HPDE6-E6E7 (cell line): Measurements from ENCODE around the gene NPHS1.
"Not testable (repeated sequence)": the region's sequence is repeated elsewhere in the genome, so short reads cannot be mapped to it uniquely, and the experiment has no call there.

ENCODE experiments used
- DNase-seq: peaks from one replicate; pipeline ENCODE4 v3.0.0; 2011; ENCODE audit warnings: missing footprints; ENCODE audit errors: extremely low spot score

Gene NPHS1

DNA sequence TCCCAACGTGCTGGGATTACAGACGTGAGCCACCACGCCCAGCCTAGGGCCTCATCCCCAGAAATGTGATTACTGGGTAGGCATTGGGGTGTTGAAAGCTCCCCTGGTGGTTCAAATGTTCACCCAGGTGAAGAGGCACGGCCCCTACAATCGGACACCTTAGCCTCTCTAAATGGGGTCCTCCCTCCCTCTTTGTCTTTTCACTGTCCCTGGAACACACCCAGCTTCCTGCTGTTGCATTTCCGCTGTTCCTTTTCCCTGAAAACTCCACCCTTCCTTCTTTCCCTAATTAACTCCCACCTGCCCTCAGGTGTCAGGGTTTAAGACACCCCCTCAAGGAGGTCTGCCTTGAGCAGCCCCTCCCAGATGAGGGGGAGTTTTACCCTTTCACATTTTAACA is 36.0 kb downstream of the NPHS1 start:
- DNase-seq = no peak

GRCh38 chr19:35813043-35813890 is 39.0 kb downstream of the NPHS1 start:
- DNase-seq = no peak

GRCh38 chr19:35812220-35813042 is 39.9 kb downstream of the NPHS1 start, which contains the start of gene PRODH2:
Gene PRODH2, minus strand, starts transcription at chr19:35812845. Its CDS starts 40 bp downstream, at chr19:35812805.
- no peak for DNase-seq

- no peak for DNase-seq
These were observed 40.7 kb downstream of the NPHS1 start for GRCh38 chr19:35811317-35812219.

GRCh38 chr19:35807633-35808032 is 44.7 kb downstream of the NPHS1 start:
- no peak for DNase-seq

DNA sequence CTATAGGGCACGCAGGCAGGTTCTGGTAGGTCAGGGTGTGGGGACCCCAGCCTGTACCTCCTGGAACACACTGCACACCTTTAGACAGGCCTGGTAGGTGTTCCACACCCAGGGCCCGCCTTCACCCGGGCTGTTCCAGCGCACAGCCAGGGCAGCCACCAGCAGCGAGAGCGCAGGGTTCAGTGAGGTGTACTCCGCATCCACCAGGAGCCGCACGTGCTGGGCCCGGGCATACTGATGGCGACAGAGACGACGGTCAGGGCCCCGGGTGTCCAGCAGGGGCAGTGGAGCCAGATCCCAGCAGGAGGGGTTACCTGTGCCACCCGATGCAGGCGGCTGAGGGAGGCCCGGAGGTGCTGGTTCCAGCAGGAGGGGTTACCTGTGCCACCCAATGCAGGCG is 45.7 kb downstream of the NPHS1 start:
- no peak for DNase-seq

GRCh38 chr19:35805526-35806102 is 46.7 kb downstream of the NPHS1 start:
- no peak for DNase-seq

GRCh38 chr19:35801828-35802227 is 50.5 kb downstream of the NPHS1 start:
- no peak for DNase-seq

GRCh38 chr19:35797663-35798062 is 54.6 kb downstream of the NPHS1 start:
- DNase-seq = no peak

DNA sequence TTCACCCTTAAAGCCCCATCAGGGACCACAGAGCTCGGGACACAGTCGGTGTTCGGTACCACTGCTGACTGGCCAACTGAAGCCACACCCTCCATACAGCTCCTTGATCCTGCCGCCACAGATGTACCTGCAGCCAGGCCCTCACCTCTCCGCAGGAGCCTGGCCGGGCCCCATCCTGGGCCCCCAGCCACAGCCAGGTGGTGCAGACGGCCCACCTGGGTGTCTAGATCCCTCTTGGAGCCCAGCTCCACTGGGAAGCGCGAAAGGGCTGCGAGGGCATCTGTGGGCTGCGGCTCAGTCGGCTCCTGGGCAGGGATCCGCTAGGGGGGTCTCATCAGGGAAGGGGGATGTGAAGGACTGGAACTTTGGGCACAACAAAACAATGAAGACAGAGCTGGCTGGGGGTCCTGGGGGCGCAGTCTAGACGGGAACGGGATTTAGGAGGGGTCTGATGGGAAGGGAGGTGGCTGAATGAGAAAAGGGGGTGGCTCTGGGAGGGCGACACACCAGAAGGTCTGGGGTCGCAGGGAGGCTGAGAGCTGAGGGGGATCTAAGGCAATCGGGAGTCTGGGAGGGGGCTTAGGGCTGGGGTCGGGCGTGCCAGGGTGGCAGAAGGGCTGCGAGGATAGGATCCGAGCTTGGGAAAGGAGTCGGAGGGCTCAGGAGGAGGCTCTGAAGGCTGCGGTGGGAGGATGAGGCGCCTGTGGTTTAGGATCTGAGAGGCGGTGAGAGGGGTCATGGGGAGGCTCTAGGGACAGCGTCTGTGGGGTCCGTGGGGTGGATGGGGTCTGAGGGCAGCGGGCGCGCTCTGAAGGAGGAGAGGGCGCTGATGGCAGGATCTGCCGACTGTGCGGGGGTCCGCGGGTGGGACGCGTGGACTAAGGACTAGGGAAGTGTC is 55.4 kb downstream of the NPHS1 start:
- DNase-seq = no peak

DNA sequence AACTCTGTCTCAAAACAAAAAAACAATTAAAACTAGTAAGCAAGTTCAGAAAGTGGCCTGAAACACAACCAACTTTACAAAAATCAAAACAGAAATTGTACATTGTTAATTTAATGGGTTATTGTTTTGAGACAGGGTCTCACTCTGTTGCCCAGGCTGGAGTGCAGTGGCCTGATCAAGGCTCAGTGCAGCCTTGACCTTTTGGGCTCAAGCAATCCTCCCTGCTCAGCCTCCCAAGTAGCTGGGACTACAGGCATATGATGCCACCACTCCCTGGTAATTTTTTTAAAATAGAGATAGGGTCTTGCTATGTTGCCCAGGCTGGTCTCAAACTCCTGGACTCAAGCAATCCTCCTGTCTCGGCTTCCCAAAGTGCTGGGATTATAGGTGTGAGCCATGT is 56.7 kb downstream of the NPHS1 start:
- not testable (repeated sequence) for DNase-seq

DNA sequence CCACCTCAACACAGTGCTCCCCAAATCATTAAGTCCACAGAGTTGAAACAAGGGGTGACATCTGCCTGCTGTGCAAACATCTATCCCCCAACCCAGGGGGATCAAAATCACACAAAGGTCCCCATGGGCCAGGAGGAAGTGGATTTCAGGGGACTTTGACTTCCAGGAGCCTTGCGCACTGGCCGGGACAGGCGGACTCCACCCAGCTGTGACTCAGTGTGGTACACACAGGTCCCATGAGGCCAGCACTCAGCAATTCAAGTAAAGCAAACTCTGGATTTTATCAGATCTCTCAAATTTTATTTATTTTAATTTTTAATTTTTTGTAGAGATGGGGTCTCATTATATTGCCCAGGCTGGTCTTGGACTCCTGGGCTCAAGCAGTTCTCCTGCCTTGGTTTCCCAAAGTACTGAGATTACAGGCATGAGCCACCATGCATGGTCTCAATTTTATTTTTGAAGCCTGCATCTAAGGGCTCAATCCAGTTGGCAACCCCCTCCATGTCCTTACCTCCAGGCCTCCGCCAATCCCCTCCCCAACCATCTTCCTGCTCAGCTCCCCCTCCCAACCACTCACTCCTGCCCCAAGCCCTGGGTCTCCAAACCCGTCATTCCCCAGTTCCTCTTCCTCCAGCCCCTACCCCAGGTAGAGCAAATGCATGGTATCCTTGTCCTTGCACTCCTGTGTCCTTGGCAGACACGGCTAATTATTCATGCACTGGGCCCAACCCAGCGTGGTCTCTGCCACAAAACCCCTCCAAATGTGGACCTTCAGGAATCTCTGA is 58.7 kb downstream of the NPHS1 start:
- peak; percentile 31 for DNase-seq

GRCh38 chr19:35792888-35793287 is 59.4 kb downstream of the NPHS1 start:
- DNase-seq = no peak

DNA sequence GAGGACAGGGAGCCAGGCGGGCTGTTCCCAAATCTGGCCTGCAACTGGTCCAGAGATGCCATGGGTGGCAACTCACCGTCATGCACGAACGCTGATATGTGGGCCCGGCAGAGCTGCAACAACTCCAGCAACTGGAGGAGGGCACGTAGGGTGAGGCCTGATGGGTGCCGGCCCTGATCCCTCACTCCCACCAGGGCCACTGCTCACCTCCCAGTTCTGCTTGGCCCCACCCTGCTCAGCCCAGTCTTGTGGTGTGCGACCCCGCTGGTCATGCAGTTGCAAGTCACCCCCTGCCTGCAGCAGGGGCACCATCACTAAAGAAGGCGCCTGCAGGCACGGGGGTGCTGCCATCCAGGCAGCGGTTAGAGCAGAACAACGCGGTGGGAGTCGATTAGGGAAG is 60.0 kb downstream of the NPHS1 start:
- no peak for DNase-seq

DNA sequence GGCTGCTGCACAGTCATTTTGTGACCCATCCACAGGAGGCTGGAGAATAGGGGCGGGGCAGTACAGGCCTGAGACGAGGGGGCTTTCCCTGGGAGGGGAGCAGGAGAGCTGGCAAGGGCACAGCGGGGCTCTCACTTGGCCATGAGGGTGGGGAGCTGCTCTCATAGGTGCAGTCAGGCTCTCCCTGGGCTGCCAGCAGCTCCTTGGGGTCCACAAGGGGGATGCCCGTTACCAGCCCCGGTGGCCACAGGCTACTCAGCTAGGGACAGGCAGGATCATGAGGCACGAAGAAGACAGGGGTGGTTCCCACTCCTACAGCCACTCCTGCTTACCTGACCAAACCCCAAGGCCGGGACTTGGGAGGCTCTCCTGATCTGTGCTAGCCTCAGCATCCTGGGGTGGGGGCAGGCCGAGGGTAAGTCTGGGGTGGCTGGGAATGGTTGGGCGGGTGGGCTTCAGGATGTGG is 60.5 kb downstream of the NPHS1 start:
- DNase-seq = no peak

GRCh38 chr19:35790981-35791813 is 61.1 kb downstream of the NPHS1 start:
- DNase-seq = no peak

GRCh38 chr19:35789978-35790944 is 62.0 kb downstream of the NPHS1 start:
- DNase-seq = no peak
